ENCODE results near the gene BCAS4.

GRCh38 chr20:50911030-50911429 lies 116.2 kb downstream of the BCAS4 start:
- TF ChIP-seq CTCF (conservative IDR thresholded peaks at IDR 0.05): no peak
- no peak for TF ChIP-seq ZFX (IDR thresholded peaks at IDR 0.05)
